ENCODE data around the gene ACAD8.

The ACAD8 gene

DNA sequence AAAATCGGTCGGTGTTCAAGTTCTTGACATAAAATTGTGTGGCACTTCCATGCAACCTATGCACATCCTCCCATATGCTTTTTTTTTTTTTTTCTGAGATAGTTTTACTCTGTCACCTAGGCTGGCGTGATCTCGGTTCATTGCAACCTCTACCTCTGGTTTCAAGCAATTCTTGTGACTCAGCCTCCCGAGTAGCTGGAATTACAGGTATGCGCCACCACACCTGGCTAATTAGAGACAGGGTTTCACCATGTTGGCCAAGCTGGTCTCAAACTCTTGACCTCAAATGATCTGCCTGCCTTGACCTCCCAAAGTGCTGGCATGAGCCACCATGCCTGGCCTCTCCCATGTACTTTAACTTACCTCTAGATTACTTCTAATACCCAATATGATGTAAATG, 37.8 kb downstream of the ACAD8 start:
- POLR2A ChIA-PET, result no interaction called here
- no peak for TF ChIP-seq SUZ12 (IDR thresholded peaks at IDR 0.05)
- TF ChIP-seq ZNF384 (IDR thresholded peaks at IDR 0.05), result no peak
- TF ChIP-seq, protein P1, sequence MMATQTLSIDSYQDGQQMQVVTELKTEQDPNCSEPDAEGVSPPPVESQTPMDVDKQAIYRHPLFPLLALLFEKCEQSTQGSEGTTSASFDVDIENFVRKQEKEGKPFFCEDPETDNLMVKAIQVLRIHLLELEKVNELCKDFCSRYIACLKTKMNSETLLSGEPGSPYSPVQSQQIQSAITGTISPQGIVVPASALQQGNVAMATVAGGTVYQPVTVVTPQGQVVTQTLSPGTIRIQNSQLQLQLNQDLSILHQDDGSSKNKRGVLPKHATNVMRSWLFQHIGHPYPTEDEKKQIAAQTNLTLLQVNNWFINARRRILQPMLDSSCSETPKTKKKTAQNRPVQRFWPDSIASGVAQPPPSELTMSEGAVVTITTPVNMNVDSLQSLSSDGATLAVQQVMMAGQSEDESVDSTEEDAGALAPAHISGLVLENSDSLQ (IDR thresholded peaks at IDR 0.05), result no peak
- no peak for TF ChIP-seq ARNT (IDR thresholded peaks at IDR 0.05)
- no peak for TF ChIP-seq NFRKB (IDR thresholded peaks at IDR 0.05)
- no peak for TF ChIP-seq TARDBP (IDR thresholded peaks at IDR 0.05)
- TF ChIP-seq FOXK2 (IDR thresholded peaks at IDR 0.05), result no peak
- TF ChIP-seq LEF1 (IDR thresholded peaks at IDR 0.05; ENCODE audit: borderline replicate concordance), result no peak
- no peak for TF ChIP-seq BHLHE40 (IDR thresholded peaks at IDR 0.05; ENCODE audit: borderline replicate concordance)
- TF ChIP-seq FOXM1 (IDR thresholded peaks at IDR 0.05; ENCODE audit: borderline replicate concordance), result no peak
- no peak for TF ChIP-seq L3MBTL2 (conservative IDR thresholded peaks at IDR 0.05)
- no peak for TF ChIP-seq ELF4 (IDR thresholded peaks at IDR 0.05)
- no peak for TF ChIP-seq SP1 (IDR thresholded peaks at IDR 0.05)
- TF ChIP-seq FOXA1 (IDR thresholded peaks at IDR 0.05), result no peak
- TF ChIP-seq HDGF (IDR thresholded peaks at IDR 0.05; ENCODE audit: borderline replicate concordance), result no peak
- TF ChIP-seq CTBP1 (IDR thresholded peaks at IDR 0.05; ENCODE audit: borderline replicate concordance), result no peak
- CTCF ChIA-PET, result no interaction called here
- DNase-seq (ENCODE audit: extremely low spot score), result no peak

DNA sequence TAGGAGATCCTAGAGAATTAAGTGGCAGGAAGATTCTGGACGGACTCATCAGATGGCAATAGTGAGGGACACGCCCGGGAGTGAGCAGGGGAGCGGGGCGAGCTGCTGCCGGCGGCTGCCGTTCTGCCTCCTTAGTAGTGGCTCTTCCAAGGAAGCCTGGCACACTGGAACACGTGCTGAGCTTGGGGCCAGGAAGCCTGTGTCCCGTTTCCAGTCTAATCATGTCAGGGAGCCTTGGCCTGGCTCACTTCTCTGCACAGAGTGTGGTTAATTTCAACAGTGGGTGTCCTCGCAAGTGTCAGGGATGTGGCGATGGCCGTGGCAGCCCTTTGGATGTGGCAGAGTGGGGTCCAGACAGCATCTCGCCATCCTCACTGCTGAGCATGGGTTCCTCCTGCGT, 39.3 kb downstream of the ACAD8 start:
- DNase-seq (ENCODE audit: extremely low spot score), result no peak
- POLR2A ChIA-PET, result no interaction called here
- no peak for TF ChIP-seq TARDBP (IDR thresholded peaks at IDR 0.05)
- TF ChIP-seq SUZ12 (IDR thresholded peaks at IDR 0.05), result no peak
- TF ChIP-seq CTBP1 (IDR thresholded peaks at IDR 0.05; ENCODE audit: borderline replicate concordance), result no peak
- no peak for TF ChIP-seq ELF4 (IDR thresholded peaks at IDR 0.05)
- no peak for TF ChIP-seq BHLHE40 (IDR thresholded peaks at IDR 0.05; ENCODE audit: borderline replicate concordance)
- no peak for TF ChIP-seq FOXM1 (IDR thresholded peaks at IDR 0.05; ENCODE audit: borderline replicate concordance)
- TF ChIP-seq, protein P1 (IDR thresholded peaks at IDR 0.05), result no peak
- no peak for TF ChIP-seq HDGF (IDR thresholded peaks at IDR 0.05; ENCODE audit: borderline replicate concordance)
- CTCF ChIA-PET, result no interaction called here

DNA sequence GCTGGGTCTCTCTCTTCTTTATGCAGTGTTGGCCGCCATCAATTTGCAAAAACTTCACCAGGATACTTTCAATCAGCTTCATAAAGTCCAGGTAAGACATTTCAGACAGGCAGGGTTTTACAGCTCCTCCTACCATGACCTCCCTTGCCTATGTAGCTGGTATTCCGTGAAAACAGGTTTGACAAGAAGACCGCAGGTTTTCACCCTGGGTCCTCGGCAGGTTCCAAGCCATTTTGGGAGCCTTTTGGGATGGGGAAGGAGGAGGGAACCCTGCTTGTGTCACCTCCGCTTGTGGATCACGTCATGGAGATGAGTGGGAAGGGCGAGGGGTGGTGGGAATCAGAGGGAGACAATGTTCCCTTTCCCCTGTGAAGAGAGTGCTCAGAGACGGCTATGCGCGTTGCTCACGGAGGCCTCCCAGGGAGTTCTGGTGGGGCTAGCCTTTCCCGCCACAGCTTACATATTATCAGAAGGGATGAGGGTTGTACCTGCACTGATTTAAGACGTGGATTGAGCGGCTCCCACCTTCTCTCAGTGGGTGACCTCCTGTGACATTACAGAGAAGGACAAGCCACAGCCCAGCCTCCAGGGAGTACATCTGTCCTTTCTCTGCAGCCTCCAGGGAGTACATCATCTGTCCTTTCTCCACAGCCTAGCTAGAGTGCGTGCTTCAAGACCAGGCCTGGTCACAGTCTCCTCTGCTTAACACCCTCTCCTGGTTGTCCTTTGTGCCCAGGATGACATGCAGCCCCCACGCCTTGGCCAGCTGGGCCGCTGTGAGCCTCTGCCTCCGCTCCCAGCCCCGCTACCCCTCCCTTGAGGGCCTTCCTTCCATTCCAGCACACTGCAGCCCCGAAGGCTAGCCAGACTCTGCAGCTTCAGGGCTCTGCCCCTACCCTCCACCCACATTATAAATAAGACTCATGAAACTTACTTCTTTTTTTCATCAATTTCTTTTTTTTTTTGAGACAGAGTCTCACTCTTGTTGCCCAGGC, 40.0 kb downstream of the ACAD8 start:
- DNase-seq (ENCODE audit: extremely low spot score), result no peak
- ChIA-PET CTCF (no interaction called here), POLR2A (no interaction called here)
- TF ChIP-seq NFRKB (IDR thresholded peaks at IDR 0.05) (no peak), ZNF384 (IDR thresholded peaks at IDR 0.05) (no peak), BHLHE40 (IDR thresholded peaks at IDR 0.05; ENCODE audit: borderline replicate concordance) (no peak), FOXK2 (IDR thresholded peaks at IDR 0.05) (no peak), FOXA1 (IDR thresholded peaks at IDR 0.05) (no peak), L3MBTL2 (conservative IDR thresholded peaks at IDR 0.05) (no peak), CTBP1 (IDR thresholded peaks at IDR 0.05; ENCODE audit: borderline replicate concordance) (no peak), ELF4 (IDR thresholded peaks at IDR 0.05) (no peak), FOXM1 (IDR thresholded peaks at IDR 0.05; ENCODE audit: borderline replicate concordance) (no peak), SP1 (IDR thresholded peaks at IDR 0.05) (no peak), ARNT (IDR thresholded peaks at IDR 0.05) (no peak), HDGF (IDR thresholded peaks at IDR 0.05; ENCODE audit: borderline replicate concordance) (no peak), LEF1 (IDR thresholded peaks at IDR 0.05; ENCODE audit: borderline replicate concordance) (no peak), TARDBP (IDR thresholded peaks at IDR 0.05) (no peak)
- TF ChIP-seq, protein P1 (IDR thresholded peaks at IDR 0.05), result no peak

DNA sequence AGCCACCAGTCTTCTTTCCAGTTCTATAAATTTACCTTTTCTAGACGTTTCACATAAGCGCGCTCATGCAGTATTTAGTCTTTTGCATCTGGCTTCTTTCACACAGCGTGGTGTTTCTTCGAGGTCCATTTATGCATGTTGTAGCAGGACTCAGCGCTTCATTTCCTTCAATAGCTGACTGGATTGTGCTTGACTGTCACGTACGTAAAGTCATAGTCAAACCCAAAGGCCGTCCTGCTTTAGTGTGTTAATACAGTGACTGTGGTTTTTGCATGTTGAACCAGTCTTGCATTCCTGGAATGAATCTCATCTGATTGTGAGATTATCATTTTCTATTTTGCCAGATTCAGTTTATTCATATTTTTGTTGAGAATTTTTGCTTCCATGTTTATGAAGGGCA, 41.3 kb downstream of the ACAD8 start:
- TF ChIP-seq FOXA1 (IDR thresholded peaks at IDR 0.05) (no peak), TARDBP (IDR thresholded peaks at IDR 0.05) (no peak), ZNF384 (IDR thresholded peaks at IDR 0.05) (no peak), FOXM1 (IDR thresholded peaks at IDR 0.05; ENCODE audit: borderline replicate concordance) (no peak), L3MBTL2 (conservative IDR thresholded peaks at IDR 0.05) (no peak), SUZ12 (IDR thresholded peaks at IDR 0.05) (no peak), LEF1 (IDR thresholded peaks at IDR 0.05; ENCODE audit: borderline replicate concordance) (no peak)
- no peak for DNase-seq (ENCODE audit: extremely low spot score)
- CTCF ChIA-PET, result no interaction called here
- POLR2A ChIA-PET, result no interaction called here

DNA sequence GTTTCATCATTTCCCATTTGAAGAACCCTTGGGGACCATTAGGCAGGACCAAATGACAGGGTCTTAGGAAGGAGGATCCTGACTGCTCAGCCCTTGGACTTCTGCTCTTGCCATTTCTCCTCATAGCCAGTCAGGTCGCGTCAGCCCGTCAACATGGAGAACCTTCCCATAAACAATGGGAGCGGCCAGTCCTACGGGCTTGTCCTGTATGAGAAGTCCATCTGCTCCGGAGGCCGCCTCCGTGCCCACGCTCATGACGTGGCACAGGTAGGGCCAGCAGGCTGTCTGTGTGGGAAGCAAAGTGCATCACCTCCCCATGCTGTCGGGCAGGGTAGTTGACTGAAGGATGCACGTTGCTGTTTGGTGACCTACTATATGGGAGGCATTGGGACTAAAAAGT, 58.9 kb downstream of the ACAD8 start:
- DNase-seq (ENCODE audit: extremely low spot score), result no peak
- ChIA-PET CTCF (no interaction called here), POLR2A (no interaction called here)
- TF ChIP-seq ZNF384 (IDR thresholded peaks at IDR 0.05) (no peak), NFRKB (IDR thresholded peaks at IDR 0.05) (no peak), FOXK2 (IDR thresholded peaks at IDR 0.05) (no peak), ELF4 (IDR thresholded peaks at IDR 0.05) (no peak), FOXA1 (IDR thresholded peaks at IDR 0.05) (no peak), L3MBTL2 (conservative IDR thresholded peaks at IDR 0.05) (no peak), SUZ12 (IDR thresholded peaks at IDR 0.05) (no peak), BHLHE40 (IDR thresholded peaks at IDR 0.05; ENCODE audit: borderline replicate concordance) (no peak), SP1 (IDR thresholded peaks at IDR 0.05) (no peak), FOXM1 (IDR thresholded peaks at IDR 0.05; ENCODE audit: borderline replicate concordance) (no peak), CTBP1 (IDR thresholded peaks at IDR 0.05; ENCODE audit: borderline replicate concordance) (no peak), ARNT (IDR thresholded peaks at IDR 0.05) (no peak), HDGF (IDR thresholded peaks at IDR 0.05; ENCODE audit: borderline replicate concordance) (no peak), LEF1 (IDR thresholded peaks at IDR 0.05; ENCODE audit: borderline replicate concordance) (no peak), TARDBP (IDR thresholded peaks at IDR 0.05) (no peak)
- TF ChIP-seq, protein P1 (IDR thresholded peaks at IDR 0.05), result no peak

Measured in HEK293T (cell line).